HUES64 (cell line): Measurements from ENCODE around the gene SLC24A5. TPM values are rescaled to one million over a fixed set of nuclear protein-coding genes. Genes with fewer than 3 reads are reported as not detected.

Source experiments
- H3K27ac ChIP-seq: 2 replicates; pipeline ENCODE4 v1.7.0; 2013; ENCODE audit warnings: low read depth, low read length, inconsistent platforms
- H3K27me3 ChIP-seq: 2 replicates; pipeline ENCODE4 v1.6.1; 2013; ENCODE audit warnings: mild to moderate bottlenecking, low read length; ENCODE audit not compliant: insufficient read depth
- H3K36me3 ChIP-seq: 2 replicates; pipeline ENCODE4 v1.6.1; 2013; ENCODE audit warnings: mild to moderate bottlenecking, low read length; ENCODE audit not compliant: insufficient read depth
- H3K4me1 ChIP-seq: 2 replicates; pipeline ENCODE4 v1.6.1; 2013; ENCODE audit warnings: mild to moderate bottlenecking, low read length, moderate library complexity; ENCODE audit not compliant: insufficient read depth
- H3K4me3 ChIP-seq: 2 replicates; pipeline ENCODE4 v1.5.1; 2013; ENCODE audit warnings: mild to moderate bottlenecking, low read length, moderate library complexity
- H3K9ac ChIP-seq: 2 replicates; pipeline ENCODE4 v1.6.1; 2013; ENCODE audit warnings: mild to moderate bottlenecking, low read depth, low read length
- H3K9me3 ChIP-seq: 2 replicates; pipeline ENCODE4 v1.6.1; 2013; ENCODE audit warnings: low read depth, low read length; ENCODE audit not compliant: insufficient read depth
- WGBS: fragments of 150-250, 120-280 bp; methylation state at CpG from one replicate; pipeline ENCODE4 v1.1.7; 2013; ENCODE audit warnings: missing lambda C conversion rate; 5-methylcytosine and 5-hydroxymethylcytosine counted together
- polyA plus RNA-seq, 2 experiments: library from polyadenylated mRNA; stranded (reverse); fragments of 50-300 nt; gene quantifications; one replicate each; pipeline ENCODE4 v1.2.3, GENCODE V29; 2013

Gene SLC24A5
- polyA plus RNA-seq (2013, experiment 1 of 2), result not detected
- not detected for polyA plus RNA-seq (2013, experiment 2 of 2)

- H3K4me3 ChIP-seq, result no peak within 1 kb of the TSS
- H3K9me3 ChIP-seq, result no peaks in the 10 kb centered on the region
- no peaks in the 10 kb centered on the region for H3K27me3 ChIP-seq
- peaks cover 11% of the 10 kb centered on the region; the same call in 1 of the 2 replicates for H3K4me1 ChIP-seq
- H3K9ac ChIP-seq, result no peak within 1 kb of the TSS
- H3K36me3 ChIP-seq, result no peaks in the 10 kb centered on the region
- 85% methylated on average over 6 of the region's 6 CpGs for WGBS
- H3K27ac ChIP-seq, result no peak within 1 kb of the TSS
Measured at GRCh38 chr15:48120745-48121144, at the start of gene SLC24A5. TSS of gene SLC24A5 (plus strand) at chr15:48120990. CDS start at chr15:48121045, 55 bp downstream.

- Histone ChIP-seq H3K36me3 (no peaks in the 10 kb centered on the region), H3K9ac (no peak overlapping the region), H3K4me1 (no peaks in the 10 kb centered on the region), H3K9me3 (0 out of 2 replicates have a peak, but pooled peaks cover 4% of the 10 kb centered on the region), H3K27ac (no peak overlapping the region), H3K27me3 (no peaks in the 10 kb centered on the region), H3K4me3 (no peak overlapping the region)
- 92% methylated on average over 6 of the region's 6 CpGs for WGBS
Measured at GRCh38 chr15:48072941-48073340, 47.8 kb upstream of the SLC24A5 start.

GRCh38 chr15:48073881-48074280 is 46.9 kb upstream of the SLC24A5 start:
- no peaks in the 10 kb centered on the region for H3K27me3 ChIP-seq
- no peak overlapping the region for H3K27ac ChIP-seq
- 0 out of 2 replicates have a peak, but pooled peaks cover 4% of the 10 kb centered on the region for H3K9me3 ChIP-seq
- H3K4me1 ChIP-seq, result no peaks in the 10 kb centered on the region
- H3K9ac ChIP-seq, result no peak overlapping the region
- H3K4me3 ChIP-seq, result no peak overlapping the region
- 92% methylated on average over 4 of the region's 4 CpGs for WGBS
- no peaks in the 10 kb centered on the region for H3K36me3 ChIP-seq

GRCh38 chr15:48076454-48076853 is 44.3 kb upstream of the SLC24A5 start:
- Histone ChIP-seq H3K4me3 (no peak overlapping the region), H3K36me3 (no peaks in the 10 kb centered on the region), H3K9ac (no peak overlapping the region), H3K4me1 (no peaks in the 10 kb centered on the region), H3K27ac (no peak overlapping the region), H3K9me3 (0 out of 2 replicates have a peak, but pooled peaks cover 4% of the 10 kb centered on the region), H3K27me3 (no peaks in the 10 kb centered on the region)
- 94% methylated on average over 4 of the region's 4 CpGs for WGBS

GRCh38 chr15:48077616-48078184 is 43.1 kb upstream of the SLC24A5 start:
- Histone ChIP-seq H3K27ac (no peak overlapping the region), H3K9ac (no peak overlapping the region), H3K4me3 (no peak overlapping the region), H3K4me1 (no peaks in the 10 kb centered on the region), H3K9me3 (0 out of 2 replicates have a peak, but pooled peaks cover 4% of the 10 kb centered on the region), H3K27me3 (no peaks in the 10 kb centered on the region), H3K36me3 (no peaks in the 10 kb centered on the region)
- 100% methylated on average over 1 of the region's 1 CpG for WGBS

- Histone ChIP-seq H3K27me3 (no peaks in the 10 kb centered on the region), H3K36me3 (no peaks in the 10 kb centered on the region), H3K9me3 (peaks cover 14% of the 10 kb centered on the region), H3K9ac (no peak overlapping the region), H3K4me1 (no peaks in the 10 kb centered on the region), H3K27ac (no peak overlapping the region), H3K4me3 (no peak overlapping the region)
- 83% methylated on average over 6 of the region's 6 CpGs for WGBS
Measured at GRCh38 chr15:48084759-48085590, 35.8 kb upstream of the SLC24A5 start.

- 99% methylated on average over 6 of the region's 6 CpGs for WGBS
- H3K4me1 ChIP-seq, result no peaks in the 10 kb centered on the region
- H3K36me3 ChIP-seq, result no peaks in the 10 kb centered on the region
- no peak overlapping the region for H3K27ac ChIP-seq
- no peaks in the 10 kb centered on the region for H3K27me3 ChIP-seq
- H3K9ac ChIP-seq, result no peak overlapping the region
- H3K9me3 ChIP-seq, result peaks cover 14% of the 10 kb centered on the region
- no peak overlapping the region for H3K4me3 ChIP-seq
Measured at GRCh38 chr15:48085591-48085930, 35.2 kb upstream of the SLC24A5 start.

GRCh38 chr15:48086133-48086532 is 34.7 kb upstream of the SLC24A5 start:
- Histone ChIP-seq H3K9ac (no peak overlapping the region), H3K4me3 (no peak overlapping the region), H3K27ac (no peak overlapping the region), H3K4me1 (no peaks in the 10 kb centered on the region), H3K36me3 (no peaks in the 10 kb centered on the region), H3K27me3 (no peaks in the 10 kb centered on the region), H3K9me3 (peaks cover 14% of the 10 kb centered on the region)
- WGBS, result 95% methylated on average over 5 of the region's 5 CpGs

GRCh38 chr15:48086576-48086975 is 34.2 kb upstream of the SLC24A5 start:
- Histone ChIP-seq H3K27me3 (no peaks in the 10 kb centered on the region), H3K4me1 (no peaks in the 10 kb centered on the region), H3K27ac (no peak overlapping the region), H3K9ac (no peak overlapping the region), H3K4me3 (no peak overlapping the region), H3K9me3 (peaks cover 14% of the 10 kb centered on the region), H3K36me3 (no peaks in the 10 kb centered on the region)
- WGBS, result 95% methylated on average over 5 of the region's 5 CpGs

GRCh38 chr15:48087844-48088243 is 32.9 kb upstream of the SLC24A5 start:
- H3K36me3 ChIP-seq, result no peaks in the 10 kb centered on the region
- no peak overlapping the region for H3K9ac ChIP-seq
- WGBS, result 90% methylated on average over 3 of the region's 3 CpGs
- H3K27ac ChIP-seq, result no peak overlapping the region
- H3K27me3 ChIP-seq, result no peaks in the 10 kb centered on the region
- H3K4me3 ChIP-seq, result no peak overlapping the region
- no peaks in the 10 kb centered on the region for H3K4me1 ChIP-seq
- peaks cover 14% of the 10 kb centered on the region for H3K9me3 ChIP-seq

GRCh38 chr15:48089702-48090101 is 31.1 kb upstream of the SLC24A5 start:
- no peaks in the 10 kb centered on the region for H3K4me1 ChIP-seq
- H3K9me3 ChIP-seq, result peaks cover 14% of the 10 kb centered on the region
- no peak overlapping the region for H3K4me3 ChIP-seq
- 83% methylated on average over 6 of the region's 6 CpGs for WGBS
- no peak overlapping the region for H3K9ac ChIP-seq
- H3K36me3 ChIP-seq, result no peaks in the 10 kb centered on the region
- H3K27ac ChIP-seq, result no peak overlapping the region
- no peaks in the 10 kb centered on the region for H3K27me3 ChIP-seq
